ENCODE results near the gene UBAC1.

- TF ChIP-seq CTCF (IDR thresholded peaks at IDR 0.05; ENCODE audit: low read depth, low read length) (no peak), MAX (IDR thresholded peaks at IDR 0.05; ENCODE audit: low read depth, low read length) (no peak)
These were observed 8.4 kb downstream of the UBAC1 start for GRCh38 chr9:135952664-135953206.
